ENCODE results near the gene PPP2R5C.
A peak's percentile ranks its signal among the peaks of the same experiment; 100 is the strongest.

PPP2R5C gene

GRCh38 chr14:101772770-101773169 lies 11.3 kb downstream of the PPP2R5C start:
- no peaks in the 10 kb centered on the region for H3K27me3 Mint-ChIP-seq
- H3K4me3 Mint-ChIP-seq = no peak overlapping the region
- no peak overlapping the region for H3K27ac Mint-ChIP-seq
- no peaks in the 10 kb centered on the region for H3K9me3 Mint-ChIP-seq
- CTCF ChIA-PET = interaction anchor here (0.9 to 2.1 kb wide), 2 partner anchors 71 to 178 kb away, joined by 5 to 7 read pairs; no protein-coding TSS in a partner anchor
- H3K36me3 Mint-ChIP-seq = peaks cover 1% of the 10 kb centered on the region
- H3K4me1 Mint-ChIP-seq = peaks cover 20% of the 10 kb centered on the region
- DNase-seq = no peak

GRCh38 chr14:101773378-101773777 lies 11.9 kb downstream of the PPP2R5C start:
- H3K36me3 Mint-ChIP-seq = peaks cover 1% of the 10 kb centered on the region
- no peaks in the 10 kb centered on the region for H3K9me3 Mint-ChIP-seq
- H3K27ac Mint-ChIP-seq = no peak overlapping the region
- no peak overlapping the region for H3K4me3 Mint-ChIP-seq
- DNase-seq = no peak
- H3K27me3 Mint-ChIP-seq = no peaks in the 10 kb centered on the region
- peaks cover 20% of the 10 kb centered on the region for H3K4me1 Mint-ChIP-seq
- CTCF ChIA-PET = interaction anchor here (0.9 to 2.1 kb wide), 2 partner anchors 70 to 178 kb away, joined by 5 to 7 read pairs; no protein-coding TSS in a partner anchor

- CTCF ChIA-PET = interaction anchor here (2.1 kb wide), 1 partner anchor 69 kb away, joined by 7 read pairs; no protein-coding TSS in a partner anchor
- peaks cover 2% of the 10 kb centered on the region for H3K27me3 Mint-ChIP-seq
- peaks cover 1% of the 10 kb centered on the region for H3K36me3 Mint-ChIP-seq
- H3K27ac Mint-ChIP-seq = no peak overlapping the region
- no peaks in the 10 kb centered on the region for H3K9me3 Mint-ChIP-seq
- DNase-seq = no peak
- H3K4me1 Mint-ChIP-seq = peaks cover 20% of the 10 kb centered on the region
- H3K4me3 Mint-ChIP-seq = no peak overlapping the region
Measured at GRCh38 chr14:101774006-101774795, 12.7 kb downstream of the PPP2R5C start.

GRCh38 chr14:101774814-101775213 lies 13.3 kb downstream of the PPP2R5C start:
- Mint-ChIP-seq H3K27ac (no peak overlapping the region), H3K4me3 (no peak overlapping the region), H3K9me3 (no peaks in the 10 kb centered on the region), H3K27me3 (peaks cover 9% of the 10 kb centered on the region), H3K4me1 (peaks cover 20% of the 10 kb centered on the region), H3K36me3 (peaks cover 1% of the 10 kb centered on the region)
- CTCF ChIA-PET = interaction anchor here (2.1 kb wide), 1 partner anchor 69 kb away, joined by 7 read pairs; no protein-coding TSS in a partner anchor
- no peak for DNase-seq

- Mint-ChIP-seq H3K36me3 (peaks cover 1% of the 10 kb centered on the region), H3K4me3 (no peak overlapping the region), H3K9me3 (no peaks in the 10 kb centered on the region), H3K27ac (peak overlapping the region; percentile 6), H3K4me1 (peaks cover 26% of the 10 kb centered on the region), H3K27me3 (peaks cover 17% of the 10 kb centered on the region)
- CTCF ChIA-PET = interaction anchor here (1.2 kb wide), 1 partner anchor 47 kb away, joined by 3 read pairs; no protein-coding TSS in a partner anchor
- DNase-seq = no peak
Measured at GRCh38 chr14:101775826-101776225, 14.3 kb downstream of the PPP2R5C start.

GRCh38 chr14:101776344-101776743 lies 14.8 kb downstream of the PPP2R5C start:
- CTCF ChIA-PET = interaction anchor here (1.2 to 1.6 kb wide), 2 partner anchors 47 to 68 kb away, joined by 3 to 4 read pairs; no protein-coding TSS in a partner anchor
- no peak overlapping the region for H3K4me3 Mint-ChIP-seq
- peaks cover 1% of the 10 kb centered on the region for H3K36me3 Mint-ChIP-seq
- H3K4me1 Mint-ChIP-seq = peaks cover 23% of the 10 kb centered on the region
- DNase-seq = no peak
- H3K27me3 Mint-ChIP-seq = peaks cover 22% of the 10 kb centered on the region
- no peak overlapping the region for H3K27ac Mint-ChIP-seq
- H3K9me3 Mint-ChIP-seq = no peaks in the 10 kb centered on the region

GRCh38 chr14:101780390-101780789 lies 18.9 kb downstream of the PPP2R5C start:
- no peak for DNase-seq
- Mint-ChIP-seq H3K9me3 (no peaks in the 10 kb centered on the region), H3K27ac (no peak overlapping the region), H3K4me3 (peak overlapping the region; percentile 64), H3K4me1 (peaks cover 17% of the 10 kb centered on the region), H3K27me3 (peaks cover 37% of the 10 kb centered on the region), H3K36me3 (peaks cover 4% of the 10 kb centered on the region)
- CTCF ChIA-PET = interaction anchor here (0.6 kb wide), 1 partner anchor 173 kb away, joined by 3 read pairs; no protein-coding TSS in a partner anchor

GRCh38 chr14:101780887-101781239 lies 19.4 kb downstream of the PPP2R5C start:
- Mint-ChIP-seq H3K27ac (no peak overlapping the region), H3K4me3 (peak overlapping the region; percentile 64), H3K9me3 (no peaks in the 10 kb centered on the region), H3K36me3 (peaks cover 4% of the 10 kb centered on the region), H3K27me3 (peaks cover 38% of the 10 kb centered on the region), H3K4me1 (peaks cover 17% of the 10 kb centered on the region)
- DNase-seq = no peak
- CTCF ChIA-PET = interaction anchor here (0.6 to 0.7 kb wide), 2 partner anchors 27 to 173 kb away, joined by 3 read pairs; no protein-coding TSS in a partner anchor

GRCh38 chr14:101781240-101782061 lies 19.9 kb downstream of the PPP2R5C start:
- Mint-ChIP-seq H3K27me3 (peaks cover 38% of the 10 kb centered on the region), H3K9me3 (no peaks in the 10 kb centered on the region), H3K36me3 (peaks cover 4% of the 10 kb centered on the region), H3K4me1 (peaks cover 15% of the 10 kb centered on the region), H3K4me3 (peak overlapping the region; percentile 64), H3K27ac (no peak overlapping the region)
- peak; percentile 55 for DNase-seq
- CTCF ChIA-PET = interaction anchor here (0.6 to 0.7 kb wide), 2 partner anchors 27 to 172 kb away, joined by 3 read pairs; no protein-coding TSS in a partner anchor

GRCh38 chr14:101783260-101784016 lies 21.9 kb downstream of the PPP2R5C start:
- no peak overlapping the region for H3K27ac Mint-ChIP-seq
- H3K27me3 Mint-ChIP-seq = peaks cover 38% of the 10 kb centered on the region
- no peak for DNase-seq
- peaks cover 4% of the 10 kb centered on the region for H3K36me3 Mint-ChIP-seq
- peaks cover 13% of the 10 kb centered on the region for H3K4me1 Mint-ChIP-seq
- H3K4me3 Mint-ChIP-seq = peak overlapping the region; percentile 37
- CTCF ChIA-PET = interaction anchor here (1.2 to 1.8 kb wide), 2 partner anchors 9 to 13 kb away, joined by 3 to 8 read pairs; no protein-coding TSS in a partner anchor
- no peaks in the 10 kb centered on the region for H3K9me3 Mint-ChIP-seq

GRCh38 chr14:101784631-101785030 lies 23.1 kb downstream of the PPP2R5C start:
- peaks cover 4% of the 10 kb centered on the region for H3K36me3 Mint-ChIP-seq
- H3K4me3 Mint-ChIP-seq = no peak overlapping the region
- H3K27me3 Mint-ChIP-seq = peaks cover 32% of the 10 kb centered on the region
- no peak overlapping the region for H3K27ac Mint-ChIP-seq
- H3K9me3 Mint-ChIP-seq = no peaks in the 10 kb centered on the region
- CTCF ChIA-PET = interaction anchor here (1.2 to 1.8 kb wide), 2 partner anchors 8 to 14 kb away, joined by 3 to 8 read pairs; no protein-coding TSS in a partner anchor
- no peak for DNase-seq
- H3K4me1 Mint-ChIP-seq = peaks cover 13% of the 10 kb centered on the region

GRCh38 chr14:101788016-101788635 lies 26.6 kb downstream of the PPP2R5C start:
- peaks cover 22% of the 10 kb centered on the region for H3K4me1 Mint-ChIP-seq
- peaks cover 4% of the 10 kb centered on the region for H3K36me3 Mint-ChIP-seq
- no peak for DNase-seq
- H3K27ac Mint-ChIP-seq = no peak overlapping the region
- CTCF ChIA-PET = no interaction called here
- no peak overlapping the region for H3K4me3 Mint-ChIP-seq
- peaks cover 9% of the 10 kb centered on the region for H3K27me3 Mint-ChIP-seq
- H3K9me3 Mint-ChIP-seq = peaks cover 1% of the 10 kb centered on the region

GRCh38 chr14:101789222-101789621 lies 27.7 kb downstream of the PPP2R5C start:
- Mint-ChIP-seq H3K4me1 (peaks cover 19% of the 10 kb centered on the region), H3K4me3 (no peak overlapping the region), H3K9me3 (peaks cover 9% of the 10 kb centered on the region), H3K36me3 (peaks cover 8% of the 10 kb centered on the region), H3K27me3 (peaks cover 7% of the 10 kb centered on the region), H3K27ac (no peak overlapping the region)
- no peak for DNase-seq
- CTCF ChIA-PET = no interaction called here

All from activated naive CD4-positive, alpha-beta T cell treated with anti-CD3 and anti-CD28 coated beads, Interleukin-2, amount 10 ng/mL, durations not matched to agents 7 days and 5 days (primary cell).